ENCODE measurements around the gene FERMT3.
A peak's percentile ranks its signal among the peaks of the same experiment; 100 is the strongest.

Gene FERMT3

GRCh38 chr11:64186492-64187165, 19.9 kb upstream of the FERMT3 start:
- DNase-seq (ENCODE audit: low read depth): no peak

- no peak for DNase-seq (ENCODE audit: low read depth)
Observed at GRCh38 chr11:64192434-64192833, 14.1 kb upstream of the FERMT3 start.

- DNase-seq (ENCODE audit: low read depth): no peak
Observed at GRCh38 chr11:64196626-64197025, 9.9 kb upstream of the FERMT3 start.

GRCh38 chr11:64198511-64198910, 8.0 kb upstream of the FERMT3 start:
- no peak for DNase-seq (ENCODE audit: low read depth)

- no peak for DNase-seq (ENCODE audit: low read depth)
Observed at GRCh38 chr11:64201543-64201942, 5.0 kb upstream of the FERMT3 start.

GRCh38 chr11:64202992-64203391, 3.5 kb upstream of the FERMT3 start:
- no peak for DNase-seq (ENCODE audit: low read depth)

- DNase-seq (ENCODE audit: low read depth): no peak
Observed at GRCh38 chr11:64203421-64204079, 3.0 kb upstream of the FERMT3 start.

- no peak for DNase-seq (ENCODE audit: low read depth)
Observed at GRCh38 chr11:64204080-64204440, 2.5 kb upstream of the FERMT3 start.

- DNase-seq (ENCODE audit: low read depth): peak; percentile 74
Observed at GRCh38 chr11:64204464-64204989, 2.0 kb upstream of the FERMT3 start.

GRCh38 chr11:64207256-64208085, 950 bp downstream of the FERMT3 start:
- peak; percentile 82 for DNase-seq (ENCODE audit: low read depth)

- no peak for DNase-seq (ENCODE audit: low read depth)
Observed at GRCh38 chr11:64208086-64208795, 1.7 kb downstream of the FERMT3 start.

GRCh38 chr11:64208796-64209562, 2.5 kb downstream of the FERMT3 start:
- no peak for DNase-seq (ENCODE audit: low read depth)

- DNase-seq (ENCODE audit: low read depth): no peak
Observed at GRCh38 chr11:64209563-64209843, 3.0 kb downstream of the FERMT3 start.

- no peak for DNase-seq (ENCODE audit: low read depth)
Observed at GRCh38 chr11:64210301-64211020, 3.9 kb downstream of the FERMT3 start.

GRCh38 chr11:64211181-64211872, 4.8 kb downstream of the FERMT3 start:
- DNase-seq (ENCODE audit: low read depth): no peak

GRCh38 chr11:64216879-64217278, 10.4 kb downstream of the FERMT3 start:
- DNase-seq (ENCODE audit: low read depth): no peak

GRCh38 chr11:64218628-64219353, 12.3 kb downstream of the FERMT3 start:
- DNase-seq (ENCODE audit: low read depth): no peak

- DNase-seq (ENCODE audit: low read depth): no peak
Observed at GRCh38 chr11:64219354-64219684, 12.8 kb downstream of the FERMT3 start.

- no peak for DNase-seq (ENCODE audit: low read depth)
Observed at GRCh38 chr11:64219755-64220154, 13.2 kb downstream of the FERMT3 start.

- no peak for DNase-seq (ENCODE audit: low read depth)
Observed at GRCh38 chr11:64220271-64220670, 13.8 kb downstream of the FERMT3 start.
